Frontal cortex (tissue), 4 donors: ENCODE measurements around the gene NEK10. TPM values are rescaled to one million over a fixed set of nuclear protein-coding genes. Genes with fewer than 3 reads are reported as not detected.
"Not testable (repeated sequence)": the region's sequence is repeated elsewhere in the genome, so short reads cannot be mapped to it uniquely, and the experiment has no call there.

Experiments used
- DNase-seq, 2 donors: peaks; one replicate each; pipeline ENCODE4 v3.0.0; 2012; ENCODE audit warnings: low spot score in 2 of 2
- FAIRE-seq: peaks from 2 replicates; lab custom pipeline; 2012; peaks lifted over from hg19 to GRCh38; lab: Jason Lieb, UNC
- total RNA-seq: library from RNA; depleted of rRNA; stranded (reverse); fragments of >200 nt; gene quantifications from one replicate; pipeline ENCODE4 v1.2.3, GENCODE V29; 2014
- donor health status: control.
- donor health status: control.
- donor health status: control.

NEK10 gene
- total RNA-seq, 1 donor from 2014 or later, result 28.1 TPM

DNA sequence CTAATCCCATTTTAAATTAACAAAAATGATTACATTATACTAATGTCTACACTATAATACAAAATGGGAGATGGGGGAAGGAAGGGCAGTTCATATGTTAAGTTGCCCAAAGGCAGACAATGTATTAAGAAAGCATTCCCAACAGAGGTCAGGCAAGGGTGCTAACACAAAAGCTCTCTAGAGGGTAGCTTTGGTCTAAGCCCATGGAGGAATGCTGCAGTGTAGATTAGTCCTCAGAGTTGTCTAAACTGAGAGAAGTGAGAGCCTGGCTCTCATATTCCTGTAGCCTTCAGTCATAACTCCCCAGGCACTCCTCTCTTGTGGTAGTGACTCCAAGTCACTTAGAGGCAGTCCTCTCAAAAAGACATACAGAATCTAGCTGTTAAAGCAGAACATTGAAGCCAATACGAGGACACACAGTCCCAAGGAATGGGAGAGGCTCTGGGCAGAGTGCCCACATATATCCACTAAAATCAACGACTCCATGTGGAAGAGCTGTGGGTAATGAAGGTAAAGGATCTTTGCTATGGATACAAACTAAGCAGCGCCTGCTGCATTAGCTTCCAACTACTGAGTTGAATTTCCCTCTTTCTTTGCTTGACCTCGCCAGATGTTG lies 14.5 kb downstream of the NEK10 start:
- FAIRE-seq, result no peak
- no peak for DNase-seq

DNA sequence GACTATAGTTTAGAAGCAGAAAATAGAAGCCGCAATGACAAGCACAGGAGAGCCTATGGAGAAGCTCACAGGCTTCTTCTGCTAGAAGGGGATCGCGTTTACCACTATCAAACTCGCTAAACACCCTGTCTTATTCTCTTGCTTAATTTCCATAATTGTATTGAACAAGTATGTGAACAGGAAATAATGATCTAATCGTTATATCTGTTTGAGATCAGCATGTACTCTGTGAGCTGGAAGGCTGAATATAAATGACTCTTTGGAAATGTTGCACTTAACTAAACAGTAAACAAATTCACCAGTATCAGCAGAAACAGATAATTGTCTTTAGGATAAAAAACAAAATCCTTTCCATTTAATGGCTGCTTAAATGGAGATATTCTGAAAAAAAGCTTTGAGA lies 15.0 kb downstream of the NEK10 start:
- DNase-seq (no peak), FAIRE-seq (no peak)

DNA sequence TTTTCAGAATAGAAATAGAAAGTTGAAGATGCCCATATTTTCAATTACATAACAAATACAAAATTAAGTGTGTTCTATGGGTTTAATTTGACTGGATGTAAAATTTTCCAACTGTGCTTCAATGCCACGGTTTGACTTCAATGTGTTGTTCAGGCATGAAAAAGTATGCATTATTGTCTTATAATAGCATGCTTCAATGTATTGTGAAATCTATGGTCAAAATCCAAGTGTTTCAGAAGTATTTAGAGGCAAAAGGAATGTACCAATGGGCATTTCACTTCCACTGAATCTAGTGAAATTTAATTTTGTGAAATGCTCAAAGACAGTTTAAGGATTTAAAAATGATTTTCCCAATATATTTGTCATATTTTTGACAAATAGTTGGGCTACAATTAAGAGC lies 16.0 kb downstream of the NEK10 start:
- DNase-seq (no peak), FAIRE-seq (no peak)

DNA sequence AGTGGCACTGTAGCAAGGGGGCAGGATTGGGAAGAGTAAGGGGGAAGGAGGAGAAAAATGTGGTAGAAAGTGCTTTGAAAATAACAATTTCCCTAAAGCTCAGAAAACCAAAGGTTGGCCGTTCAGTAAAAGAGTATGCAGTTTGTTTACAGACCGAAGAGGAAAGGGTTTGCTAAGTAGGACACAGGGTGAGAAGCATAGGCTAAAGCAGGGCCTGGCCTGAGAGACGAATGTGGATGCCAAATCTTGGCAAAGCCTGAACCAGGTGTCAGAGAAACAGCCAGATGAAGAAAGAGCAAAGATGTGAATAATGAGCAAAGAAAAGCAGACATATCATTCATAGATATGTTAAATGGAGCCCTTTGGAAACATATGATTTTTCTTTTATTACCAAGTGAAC lies 17.1 kb downstream of the NEK10 start:
- FAIRE-seq (no peak), DNase-seq (no peak)

DNA sequence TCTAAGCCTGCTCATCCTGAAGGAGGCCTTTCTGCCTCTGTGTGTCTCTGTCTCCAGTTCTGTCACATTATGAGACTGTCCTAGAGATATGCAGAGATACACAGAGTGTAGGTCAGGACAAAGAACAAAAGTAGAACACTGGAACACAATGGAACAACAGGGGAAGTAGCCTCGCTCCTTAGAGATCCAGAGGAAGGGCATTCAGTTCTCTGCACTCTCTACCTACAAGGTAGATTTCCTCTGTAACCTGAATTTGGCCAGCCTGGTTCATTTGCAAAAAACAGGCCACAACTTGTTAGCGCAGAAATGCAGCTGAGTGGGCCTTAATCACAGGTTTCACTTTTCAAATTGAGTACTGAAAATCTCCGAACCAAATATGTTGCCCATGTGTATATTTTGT lies 19.4 kb downstream of the NEK10 start:
- DNase-seq (no peak), FAIRE-seq (no peak)

DNA sequence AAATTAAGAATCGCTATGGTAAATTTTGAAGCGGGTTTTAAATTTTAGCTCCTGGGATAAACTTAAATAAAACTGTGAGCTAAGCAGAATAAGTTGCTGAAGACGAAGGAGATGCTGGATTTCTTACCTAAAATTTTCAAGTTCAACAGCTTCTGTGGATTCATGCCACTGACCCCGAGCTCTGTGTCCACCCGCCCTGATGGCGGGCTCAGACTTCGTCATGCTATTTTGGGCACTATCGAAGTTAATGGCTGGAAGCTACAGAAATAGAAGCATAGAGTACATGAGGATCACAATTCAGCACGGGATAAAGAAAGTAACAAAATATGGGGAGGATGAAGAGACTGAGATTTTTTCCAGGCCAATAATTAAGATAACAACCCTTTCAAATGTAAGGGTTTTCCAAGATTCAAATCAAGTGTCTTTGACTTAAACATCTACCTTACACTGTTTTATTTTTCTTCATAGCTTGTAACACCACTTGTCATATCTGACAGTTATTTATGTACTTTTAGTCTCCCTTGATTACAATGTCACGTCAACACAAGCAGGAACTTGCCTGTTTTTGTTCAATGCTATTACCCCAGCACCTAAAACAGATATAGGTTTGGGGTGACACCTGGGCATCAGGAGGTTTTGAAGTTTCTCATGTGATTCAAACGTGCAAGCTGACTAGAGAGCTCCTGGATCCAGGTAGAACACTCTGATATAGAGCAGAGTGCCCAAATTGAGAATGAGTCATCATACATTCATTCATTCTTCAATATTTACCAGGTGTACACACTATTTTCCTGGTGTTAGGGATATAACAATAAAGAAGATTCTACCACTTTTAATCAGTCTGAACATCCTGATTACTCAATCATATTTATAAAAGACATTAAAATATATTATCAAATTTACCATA lies 23.0 kb downstream of the NEK10 start:
- DNase-seq (no peak), FAIRE-seq (no peak)

DNA sequence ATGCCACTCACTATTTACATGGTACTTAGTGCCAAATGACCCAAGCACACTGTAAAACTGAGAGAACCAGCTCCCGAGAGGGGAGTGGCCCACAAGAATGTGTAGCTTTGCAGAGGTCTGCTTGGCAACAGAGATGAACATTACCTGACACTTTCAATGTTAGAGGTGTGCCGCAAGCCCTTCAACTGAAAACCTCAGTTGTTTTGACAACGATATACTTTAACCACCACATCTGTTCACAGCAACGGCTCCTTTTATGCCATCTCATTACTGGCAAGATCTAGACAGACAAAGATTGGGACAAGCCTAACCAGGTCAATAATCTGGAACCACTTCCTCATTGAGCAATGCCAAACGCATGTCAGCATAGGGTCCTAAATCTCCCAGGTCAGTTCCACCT lies 23.7 kb downstream of the NEK10 start:
- no peak for DNase-seq
- FAIRE-seq, result no peak

DNA sequence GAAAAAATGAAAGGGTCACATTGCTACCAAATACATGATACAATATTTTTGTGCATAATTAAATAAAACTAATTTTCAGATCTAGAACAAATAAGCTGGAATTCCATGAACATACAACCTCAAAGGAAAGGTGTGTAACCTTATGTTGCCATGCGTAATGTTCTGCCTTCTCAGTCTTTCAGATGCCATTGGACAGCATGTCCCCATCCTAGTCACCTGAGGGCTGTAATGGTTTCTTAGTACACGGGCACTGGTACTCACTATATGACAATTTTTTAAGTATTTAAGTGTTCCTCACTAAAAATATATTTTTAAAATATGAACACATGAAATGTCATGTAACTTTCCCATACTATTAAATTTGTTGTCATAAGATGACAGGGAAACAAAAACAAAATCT lies 24.1 kb downstream of the NEK10 start:
- DNase-seq, result no peak
- FAIRE-seq, result no peak

DNA sequence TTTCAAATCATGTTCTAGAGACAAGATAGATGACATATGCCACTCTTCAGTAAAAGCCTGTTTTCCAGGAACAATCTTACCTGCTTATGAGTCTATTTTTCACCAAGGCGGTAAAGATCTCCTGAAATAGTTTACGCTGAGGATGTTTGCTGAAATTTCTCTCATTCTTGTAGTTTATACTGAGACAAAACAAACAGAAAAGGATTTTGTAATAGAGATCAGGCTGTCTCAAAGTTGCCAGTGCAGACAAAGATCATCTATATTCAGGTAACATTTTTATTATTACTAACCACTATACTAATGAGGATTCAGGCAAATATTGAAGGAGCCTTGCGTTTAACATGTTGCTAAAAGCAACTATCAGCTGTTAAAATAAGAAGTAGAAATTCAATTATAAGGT lies 25.0 kb downstream of the NEK10 start:
- no peak for FAIRE-seq
- DNase-seq, result no peak

DNA sequence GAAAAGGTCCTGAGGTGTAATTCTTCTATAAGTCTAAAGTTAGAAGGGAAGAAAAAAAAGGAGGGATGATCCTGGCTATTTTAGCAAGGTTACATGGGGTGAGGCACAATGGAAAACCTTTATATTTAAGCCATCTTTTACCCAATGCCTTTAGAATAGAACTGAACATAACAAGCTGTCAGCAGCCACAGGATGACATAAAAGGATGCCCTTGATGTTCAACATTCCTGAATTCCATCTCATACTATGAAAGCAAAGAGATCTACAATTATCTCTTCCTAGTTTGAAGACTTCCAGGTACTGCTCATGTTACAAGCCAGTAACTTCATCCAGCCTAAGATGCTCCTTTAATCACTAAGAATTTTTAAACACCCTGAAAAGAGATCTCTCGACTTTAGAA lies 26.9 kb downstream of the NEK10 start:
- DNase-seq, result no peak
- no peak for FAIRE-seq

DNA sequence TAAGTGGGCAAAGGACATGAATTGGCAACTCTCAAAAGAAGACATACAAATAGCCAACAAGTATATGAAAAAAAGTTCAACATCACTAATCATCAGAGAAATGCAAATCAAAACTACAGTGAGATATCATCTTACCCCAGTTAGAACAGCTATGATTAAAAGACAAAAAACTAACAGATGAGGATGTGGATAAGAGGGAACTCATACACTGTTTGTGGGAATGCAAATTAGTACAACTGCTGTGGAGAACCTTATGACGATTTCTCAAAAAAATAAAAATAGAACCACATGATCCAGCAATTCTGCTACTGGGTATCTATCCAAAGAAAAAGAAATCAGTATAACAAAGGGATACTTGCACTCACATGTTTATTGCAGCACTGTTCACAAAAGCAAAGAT lies 28.6 kb downstream of the NEK10 start:
- FAIRE-seq (no peak), DNase-seq (no peak)

DNA sequence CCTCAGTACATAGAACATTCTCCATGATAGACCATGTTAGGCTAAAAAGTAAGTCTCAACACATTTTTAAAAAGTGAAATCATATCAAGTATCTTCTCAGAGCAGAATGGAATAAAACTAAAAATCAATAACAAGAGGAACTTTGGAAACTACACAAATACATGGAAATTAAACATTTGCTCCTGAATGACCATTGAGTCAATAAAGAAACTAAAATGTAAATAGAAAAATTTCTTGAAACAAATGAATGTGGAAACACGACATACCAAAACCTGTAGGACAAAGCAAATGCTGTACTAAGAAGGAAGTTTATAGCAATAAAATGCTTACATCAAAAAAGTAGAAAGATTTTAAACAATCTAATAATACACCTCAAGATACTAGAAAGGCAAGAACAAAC lies 33.6 kb downstream of the NEK10 start:
- FAIRE-seq (no peak), DNase-seq (no peak)

DNA sequence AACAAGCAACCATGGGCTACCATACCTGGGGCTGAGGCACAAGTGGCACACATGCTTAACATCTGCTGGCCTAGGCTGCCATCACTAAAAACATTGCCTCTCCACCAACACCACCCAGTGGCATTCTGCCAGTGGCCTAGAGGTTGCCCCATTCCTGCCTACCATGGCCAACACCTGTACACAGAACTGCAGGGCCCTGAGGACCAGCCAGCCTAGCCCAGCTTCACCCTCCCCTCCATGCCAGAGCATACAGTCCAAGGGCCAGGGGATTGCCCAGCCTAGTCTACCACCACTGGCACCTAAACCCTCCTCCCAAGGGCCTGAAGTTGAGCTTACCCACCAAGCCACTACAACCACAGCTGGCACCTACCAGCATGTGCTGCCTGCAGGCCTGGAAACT lies 35.3 kb downstream of the NEK10 start:
- FAIRE-seq (no peak), DNase-seq (no peak)

DNA sequence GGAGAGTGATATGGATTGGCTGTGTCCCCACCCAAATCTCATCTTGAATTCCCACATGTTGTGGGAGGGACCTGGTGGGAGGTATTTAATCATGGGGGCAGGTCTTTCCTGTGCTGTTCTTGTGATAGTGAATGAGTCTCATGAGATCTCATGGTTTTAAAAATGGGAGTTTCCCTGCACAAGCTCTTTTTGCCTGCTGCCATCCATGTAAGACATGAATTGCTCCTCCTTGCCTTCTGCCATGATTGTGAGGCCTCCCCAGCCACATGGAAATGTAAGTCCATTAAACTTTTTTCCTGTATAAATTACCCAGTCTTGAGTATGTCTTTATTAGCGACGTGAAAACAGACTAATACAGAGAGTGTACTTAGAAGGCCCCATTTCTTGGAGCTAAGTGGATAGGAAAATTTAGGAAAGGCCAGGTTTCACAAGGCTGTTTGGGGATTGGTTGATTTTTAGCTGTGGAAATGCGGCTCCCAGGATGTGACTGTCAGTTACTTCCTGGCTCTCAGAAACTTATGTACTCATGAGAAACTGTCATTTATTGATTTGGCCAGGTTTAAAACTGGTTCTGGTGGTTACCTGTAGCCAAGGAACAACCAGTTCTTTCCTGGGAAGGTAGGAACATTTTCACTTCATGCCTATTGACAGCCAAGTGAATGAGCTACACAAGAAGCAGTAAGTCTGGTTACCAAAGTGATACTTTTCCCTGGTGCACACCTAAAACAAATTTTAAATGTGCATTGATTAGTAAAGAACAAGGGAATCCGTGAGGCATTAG lies 40.0 kb downstream of the NEK10 start:
- not testable (repeated sequence) for FAIRE-seq, DNase-seq

DNA sequence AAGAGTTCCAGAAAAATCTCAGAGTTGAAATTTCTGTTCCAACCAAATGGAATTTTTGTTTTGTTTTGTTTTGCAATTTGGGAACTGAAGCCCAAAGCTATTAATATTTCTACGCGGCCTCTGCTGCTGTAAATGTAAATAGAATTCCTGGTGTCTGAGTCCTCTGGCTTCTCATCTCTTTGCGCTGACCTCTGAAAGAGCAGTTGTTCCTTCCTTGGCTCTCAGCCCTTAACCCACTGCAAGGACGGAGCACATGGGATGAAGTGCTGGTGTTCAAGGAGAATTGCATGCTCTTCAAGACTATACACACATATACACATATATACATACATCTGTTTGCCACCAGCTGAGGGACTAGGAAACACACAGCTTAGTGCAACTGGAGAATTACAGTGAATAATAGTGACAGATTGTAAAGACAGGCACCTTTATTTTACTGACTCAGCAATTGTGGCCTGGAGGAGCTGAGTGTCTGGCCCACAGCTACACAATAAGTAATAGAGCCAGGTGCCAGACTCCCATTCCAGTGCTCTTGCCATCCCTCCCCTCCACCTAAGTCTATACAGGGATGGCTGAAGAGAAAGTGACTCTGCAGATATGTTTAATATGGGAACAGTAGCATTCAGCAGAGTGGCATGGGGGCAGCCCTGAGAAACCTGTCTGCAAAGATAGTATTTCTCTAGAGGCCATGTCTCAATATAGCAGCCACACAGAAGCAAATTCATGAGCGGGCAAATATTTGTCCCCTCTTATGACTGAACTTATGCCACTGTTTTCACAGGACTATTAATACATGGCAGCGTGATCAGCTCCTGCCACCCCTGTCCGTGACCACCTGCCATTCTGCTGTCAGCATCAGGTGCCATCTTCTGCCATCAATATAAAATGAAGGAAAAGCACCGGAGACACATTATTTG lies 42.3 kb downstream of the NEK10 start:
- FAIRE-seq (no peak), DNase-seq (no peak)

DNA sequence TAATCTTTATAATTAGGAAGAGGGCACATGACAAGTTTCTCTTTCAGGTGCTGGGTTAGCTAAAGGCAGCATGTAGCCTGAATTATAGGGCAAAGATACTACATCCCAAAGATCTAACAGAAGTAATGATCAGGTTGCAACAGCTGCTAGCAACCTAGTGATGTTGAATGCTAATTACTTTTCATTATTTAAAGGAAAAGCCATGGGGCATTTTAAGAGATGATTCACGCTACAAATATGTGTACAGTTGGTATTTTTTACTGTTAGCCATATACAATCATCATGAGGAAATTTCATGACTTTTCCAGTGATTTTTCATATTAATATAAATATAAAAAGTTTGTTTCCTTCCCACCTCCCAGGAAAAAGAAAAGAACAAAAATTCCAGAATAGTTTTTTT lies 43.0 kb downstream of the NEK10 start:
- FAIRE-seq, result no peak
- DNase-seq, result no peak

DNA sequence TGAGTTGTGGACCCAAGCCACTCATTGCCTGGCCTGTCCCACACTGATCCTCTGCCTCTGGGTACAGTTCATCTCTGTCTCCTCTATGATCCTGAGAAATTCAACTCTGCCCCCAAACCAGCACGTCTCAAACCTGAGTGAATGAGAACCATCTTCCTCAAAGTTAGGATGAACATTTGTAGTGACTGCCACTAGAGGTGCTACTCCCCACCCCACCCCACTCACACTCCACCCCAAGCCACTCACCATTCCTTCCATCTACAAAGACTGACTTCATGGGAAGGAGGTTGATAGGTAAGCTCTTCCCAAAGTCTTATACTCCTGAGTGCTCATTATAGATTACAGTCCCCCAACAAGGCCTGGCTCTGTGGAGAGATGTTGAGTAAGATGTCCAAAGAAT lies 43.8 kb downstream of the NEK10 start:
- DNase-seq (no peak), FAIRE-seq (no peak)

DNA sequence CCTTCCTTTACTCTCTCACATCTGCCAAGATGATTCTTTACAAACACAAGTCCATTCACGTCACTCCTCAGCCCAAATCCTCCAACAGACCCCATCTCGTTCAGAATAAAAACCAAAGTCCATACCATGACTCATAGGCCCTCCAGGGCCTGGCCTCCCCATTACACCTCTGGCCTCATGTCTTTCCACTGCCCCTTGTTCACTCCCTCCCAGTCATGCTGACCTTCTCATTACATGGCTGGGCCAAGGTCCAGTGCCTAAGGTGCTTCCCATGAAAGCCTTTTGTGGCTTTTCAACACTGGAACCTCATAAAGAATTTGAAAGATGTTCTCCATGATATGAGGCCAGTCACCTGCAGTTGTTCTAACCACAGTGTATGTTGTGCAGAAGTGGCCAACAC lies 44.5 kb downstream of the NEK10 start:
- no peak for FAIRE-seq

DNA sequence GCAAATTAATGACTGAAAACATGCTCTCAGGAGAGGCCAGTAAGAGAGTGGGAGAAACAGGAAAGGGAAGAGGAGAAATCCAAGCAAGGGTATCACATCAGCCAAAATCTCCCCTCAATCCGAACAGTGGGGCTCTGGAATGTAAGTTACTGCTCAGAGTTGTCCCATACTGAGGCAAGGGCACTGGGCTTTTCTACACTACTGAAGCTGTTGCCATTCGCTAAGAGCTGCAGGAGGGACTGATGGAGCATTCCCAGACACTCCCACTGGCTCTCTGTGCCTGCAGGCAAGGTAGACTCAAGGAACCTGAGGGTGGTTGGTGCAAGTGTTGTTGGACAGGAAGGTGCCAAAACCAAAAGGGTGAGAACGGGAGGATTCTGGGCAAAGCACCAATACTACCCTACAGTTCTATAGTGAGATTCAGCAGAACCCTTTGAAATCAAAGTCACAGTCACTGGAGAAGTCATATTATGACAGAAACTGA lies 46.1 kb downstream of the NEK10 start:
- FAIRE-seq, result no peak
- no peak for DNase-seq

More for the DNA sequence above, 44.5 kb downstream of the NEK10 start:
- no peak for DNase-seq

DNA sequence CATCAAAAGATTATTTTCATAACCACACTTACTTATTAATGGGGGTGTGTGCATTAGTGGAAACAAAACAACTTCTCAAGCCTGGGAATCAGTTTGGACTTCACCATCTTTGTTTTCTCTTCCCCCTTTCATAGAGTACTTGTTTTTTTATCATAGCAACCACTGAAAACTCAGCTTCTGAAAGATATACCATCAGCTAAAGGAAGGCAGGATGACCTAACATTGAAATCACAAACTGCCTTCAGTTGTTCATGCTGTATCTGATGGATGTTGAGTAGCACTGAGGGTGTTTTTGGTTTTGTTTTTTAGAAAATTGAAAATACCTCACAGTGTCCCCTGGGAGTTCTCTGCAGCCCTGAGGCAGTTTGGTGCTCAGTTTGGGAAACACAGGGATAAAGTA lies 46.5 kb downstream of the NEK10 start:
- DNase-seq (no peak), FAIRE-seq (no peak)
